CD1c-positive myeloid dendritic cell (primary cell): ENCODE measurements around the gene PTPRA.
A peak's percentile ranks its signal among the peaks of the same experiment; 100 is the strongest.
"Not testable (repeated sequence)": the region's sequence is repeated elsewhere in the genome, so short reads cannot be mapped to it uniquely, and the experiment has no call there.

Source experiments
- DNase-seq: peaks from one replicate; pipeline ENCODE4 v3.0.0-alpha.2; 2016; ENCODE audit errors: extremely low spot score

The PTPRA gene

DNA sequence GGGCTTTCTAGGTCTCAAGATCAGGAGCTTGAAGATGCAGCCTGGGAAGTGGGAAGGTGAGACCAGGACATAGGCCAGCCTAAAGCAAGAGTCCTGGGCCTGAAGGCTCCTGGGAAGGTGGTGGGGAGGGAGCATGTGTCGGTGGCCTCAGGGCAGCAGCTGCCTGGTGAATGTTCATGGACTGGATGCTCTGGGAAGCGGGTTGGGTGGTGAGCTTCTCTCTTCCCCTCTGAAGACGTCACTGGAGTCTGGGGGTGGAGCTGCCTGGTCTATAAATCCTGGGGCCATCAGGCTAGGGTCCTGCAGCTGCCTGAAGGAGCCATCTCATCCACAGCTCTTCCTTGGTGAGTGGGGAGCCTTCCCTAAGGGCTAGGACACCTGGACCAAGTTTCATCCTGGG lies 170.0 kb downstream of the PTPRA start, which contains the start of gene GNRH2:
GNRH2 (plus strand) TSS at position 301 of the 400 bp plus-strand sequence. CDS start 793 bp downstream, outside the sequence.
- DNase-seq, result no peak

- DNase-seq, result no peak
These were observed 171.2 kb downstream of the PTPRA start for GRCh38 chr20:3044336-3044965.

DNA sequence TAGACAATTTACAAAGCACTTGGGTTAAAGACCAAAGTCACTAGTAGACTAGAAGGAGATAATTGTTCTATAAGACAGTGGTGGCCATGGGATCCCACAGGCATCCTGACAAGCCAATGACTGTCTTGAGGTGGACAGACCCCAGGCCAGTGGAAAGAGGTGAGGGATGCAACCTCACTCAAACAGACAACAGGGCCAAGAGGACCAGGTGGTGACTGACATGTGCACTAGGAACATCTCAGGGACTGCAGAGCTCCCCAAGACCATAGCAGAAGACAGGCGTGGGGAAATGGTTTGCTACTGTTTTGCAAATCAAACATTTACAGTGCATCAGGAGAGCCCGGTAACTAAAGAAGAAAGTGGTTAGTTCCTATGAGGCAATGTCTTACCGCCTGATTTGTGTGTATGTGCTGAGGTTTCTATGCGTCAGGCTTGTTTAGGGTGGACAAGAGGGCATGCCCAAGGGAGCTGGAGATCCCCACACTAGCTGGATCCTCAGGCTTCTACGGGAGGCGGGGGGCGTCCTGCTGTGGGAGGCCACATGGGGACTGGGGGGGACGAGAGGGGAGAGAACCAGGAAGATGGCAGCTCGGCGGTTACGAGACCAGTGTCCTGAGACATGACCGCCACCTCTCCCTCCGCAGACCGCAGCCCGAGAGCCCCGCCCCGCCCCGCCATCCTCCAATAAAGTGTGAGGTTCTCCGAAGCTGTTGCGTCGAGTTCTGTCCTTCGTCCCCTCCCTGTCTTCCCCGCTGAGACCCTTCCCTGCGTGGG lies 171.9 kb downstream of the PTPRA start:
- DNase-seq, result peak; percentile 70

- DNase-seq, result peak; percentile 90
These were observed 172.8 kb downstream of the PTPRA start, which contains the start of gene MRPS26 for GRCh38 chr20:3045816-3046676. MRPS26 (plus strand) TSS chr20:3046052; CDS start chr20:3046069, 17 bp downstream.

DNA sequence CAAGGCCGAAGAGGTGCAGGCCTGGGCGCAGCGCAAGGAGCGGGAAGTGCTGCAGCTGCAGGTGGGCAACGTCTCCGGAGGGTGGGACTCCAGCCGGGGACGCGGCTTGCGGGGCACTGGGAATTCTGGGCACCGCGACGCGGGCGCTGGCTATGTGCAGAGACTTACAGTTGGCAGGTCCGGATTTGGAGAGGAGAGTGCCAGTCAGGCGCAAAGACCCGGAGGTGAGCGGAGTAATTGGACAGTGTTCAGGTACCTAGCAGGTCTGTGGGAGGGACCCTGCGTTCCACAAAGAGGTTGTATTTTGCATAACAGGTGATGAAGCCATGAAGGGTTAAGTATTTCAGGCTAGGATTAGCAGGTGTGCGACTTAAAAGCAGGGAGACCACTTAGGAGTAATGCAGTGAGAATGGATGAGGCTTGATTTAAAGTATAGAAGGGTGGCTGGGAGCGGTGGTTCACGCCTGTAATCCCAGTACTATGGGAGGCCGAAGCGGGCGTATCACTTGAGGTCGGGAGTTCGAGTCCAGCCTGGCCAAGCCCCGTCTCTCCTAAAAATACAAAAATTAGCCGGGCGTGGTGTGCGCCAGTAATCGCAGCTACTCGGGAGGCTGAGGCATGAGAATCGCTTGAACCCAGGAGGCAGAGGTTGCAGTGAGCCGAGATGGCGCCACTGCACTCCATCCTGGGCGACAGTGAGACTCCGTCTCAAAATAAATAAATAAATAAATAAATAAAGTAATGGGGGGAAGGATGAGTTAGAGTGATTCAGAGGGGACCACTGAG lies 173.6 kb downstream of the PTPRA start:
- DNase-seq, result no peak

DNA sequence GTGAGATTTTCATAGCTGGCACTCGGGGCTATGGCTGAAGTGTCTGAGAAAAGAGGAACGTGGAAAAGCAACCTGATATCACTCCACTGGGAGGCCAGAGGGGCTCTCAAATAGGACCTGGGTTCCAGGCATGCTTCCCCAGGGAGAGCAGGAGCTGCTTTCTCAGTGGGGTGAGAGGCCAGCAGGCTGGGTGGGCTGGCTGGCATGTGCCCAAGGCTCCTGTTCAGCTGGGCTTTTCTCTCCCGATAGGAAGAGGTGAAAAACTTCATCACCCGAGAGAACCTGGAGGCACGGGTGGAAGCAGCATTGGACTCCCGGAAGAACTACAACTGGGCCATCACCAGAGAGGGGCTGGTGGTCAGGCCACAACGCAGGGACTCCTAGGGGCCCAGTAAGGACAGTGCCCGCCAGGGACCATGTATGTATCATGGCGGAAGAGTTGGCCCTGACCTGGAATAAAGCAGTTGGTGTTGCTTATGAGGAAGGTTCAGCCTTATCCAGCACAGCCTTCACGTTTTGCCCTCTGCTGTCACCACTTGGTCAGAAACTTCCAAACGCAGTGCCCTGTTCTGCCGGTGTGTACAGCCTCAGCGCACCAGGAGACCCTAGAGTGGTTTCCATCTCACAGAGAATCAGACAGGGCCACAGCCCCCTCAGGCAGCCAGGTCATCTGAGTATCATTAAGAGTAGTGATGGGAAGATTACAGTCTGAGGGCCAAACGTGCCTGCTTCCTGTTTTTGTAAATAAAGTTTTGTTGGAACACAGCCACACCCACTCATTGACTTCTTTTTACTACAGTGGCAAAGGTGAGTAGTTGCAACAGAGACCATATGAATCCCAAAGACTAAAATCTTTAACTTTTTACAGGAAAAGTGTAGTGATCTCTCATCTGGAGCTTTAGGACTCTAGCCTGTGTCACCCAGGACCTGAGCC lies 174.5 kb downstream of the PTPRA start:
- peak; percentile 48 for DNase-seq

- no peak for DNase-seq
These were observed 178.2 kb downstream of the PTPRA start for GRCh38 chr20:3051385-3052019.

GRCh38 chr20:3059489-3059888 lies 186.2 kb downstream of the PTPRA start:
- no peak for DNase-seq

- DNase-seq, result not testable (repeated sequence)
These were observed 190.8 kb downstream of the PTPRA start for GRCh38 chr20:3064119-3064518.

- DNase-seq, result no peak
These were observed 194.1 kb downstream of the PTPRA start for GRCh38 chr20:3067139-3068014.

GRCh38 chr20:3068075-3068474 lies 194.8 kb downstream of the PTPRA start:
- DNase-seq, result no peak

DNA sequence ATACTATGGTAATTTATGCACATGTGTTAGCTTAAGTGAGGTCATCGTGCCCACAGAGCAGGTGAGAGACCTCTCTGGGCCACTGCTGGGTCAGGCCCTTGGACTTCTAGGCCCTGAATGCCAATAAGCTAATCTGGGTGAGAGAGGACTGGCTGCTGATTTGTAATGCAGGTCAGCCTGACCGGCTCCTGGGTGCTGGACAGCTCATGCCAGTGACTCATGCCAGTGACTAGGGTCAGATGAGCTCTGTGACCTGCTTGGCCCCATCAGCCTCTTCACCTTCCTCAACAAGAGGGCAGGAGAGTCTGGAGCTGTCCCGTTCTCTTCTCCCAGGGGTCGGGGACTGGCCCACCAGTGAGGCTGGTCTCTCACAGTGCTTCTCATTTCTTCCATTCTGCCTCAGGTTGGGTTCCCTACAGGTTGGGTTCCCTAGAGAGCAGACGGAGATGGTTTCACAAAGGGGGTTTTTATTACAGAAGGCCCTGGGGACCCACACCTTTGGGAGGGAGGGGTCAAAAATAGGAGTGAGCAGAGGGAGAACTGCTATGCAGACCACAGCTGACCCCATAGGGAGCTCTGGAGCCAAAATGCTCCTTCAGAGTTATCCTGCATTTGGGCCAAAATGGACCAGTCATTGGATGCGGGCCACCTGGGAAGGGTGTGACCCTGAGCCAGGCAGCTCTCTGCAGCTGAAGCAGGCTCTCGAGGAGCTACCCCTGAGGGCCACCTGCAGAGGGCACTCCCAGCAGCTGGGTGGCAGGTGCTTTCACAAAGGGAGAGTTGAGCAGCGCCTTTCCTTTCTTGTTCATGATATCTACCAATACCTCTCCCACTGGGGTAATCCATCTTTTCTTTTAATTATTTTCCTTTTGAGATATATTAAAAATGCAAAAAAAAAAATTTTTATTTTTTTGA lies 196.0 kb downstream of the PTPRA start:
- no peak for DNase-seq

GRCh38 chr20:3070725-3071124 lies 197.4 kb downstream of the PTPRA start:
- no peak for DNase-seq

- no peak for DNase-seq
These were observed 198.0 kb downstream of the PTPRA start for GRCh38 chr20:3071266-3071609.

GRCh38 chr20:3071610-3072529 lies 198.6 kb downstream of the PTPRA start, which contains the start of gene OXT:
OXT (plus strand) TSS chr20:3071620; CDS start chr20:3071656, 36 bp downstream.
- peak; percentile 51 for DNase-seq

DNA sequence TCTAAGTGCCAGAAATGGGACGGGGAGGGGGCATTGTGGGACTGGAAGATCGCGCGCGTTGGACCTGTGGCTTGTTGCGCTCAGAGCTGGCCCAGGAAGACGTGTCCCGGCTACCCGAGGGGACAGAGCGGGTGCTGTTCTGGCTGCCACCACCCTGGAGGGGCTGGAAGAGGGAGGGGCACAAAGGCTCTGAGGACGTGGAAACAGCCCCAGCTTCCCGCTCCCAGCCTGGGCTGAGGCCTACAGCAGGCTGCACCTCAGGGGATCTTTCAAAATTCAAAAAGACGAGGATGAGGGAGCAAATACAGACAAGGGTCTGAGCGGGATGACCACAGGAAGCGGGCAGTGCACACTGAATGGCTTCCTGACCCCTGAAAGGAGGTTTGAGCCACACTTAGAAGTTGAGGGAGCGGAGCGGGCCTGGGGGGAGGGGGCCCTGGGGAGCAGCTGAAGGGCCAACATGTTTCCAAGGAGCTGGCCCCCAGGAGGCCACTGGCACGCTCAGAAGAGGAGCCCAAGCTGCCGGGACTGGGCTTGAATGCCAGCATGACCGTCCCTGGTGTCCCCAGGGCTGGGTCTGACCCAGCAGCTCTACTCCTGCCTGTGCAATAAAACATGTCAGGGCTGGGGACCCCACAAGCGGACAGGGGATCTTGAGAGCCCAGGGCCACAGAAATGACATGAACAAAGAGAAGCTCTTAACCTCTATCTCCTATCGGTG lies 199.4 kb downstream of the PTPRA start:
- DNase-seq, result no peak
